ENCODE measurements around the gene PPP1R3D. TPM values are rescaled to one million over a fixed set of nuclear protein-coding genes. Genes with fewer than 3 reads are reported as not detected.
A peak's percentile ranks its signal among the peaks of the same experiment; 100 is the strongest.

PPP1R3D gene
- total RNA-seq, 1 donor from 2014 or later, result 5.5 TPM

- DNase-seq (ENCODE audit: low read depth), result no peak
- peak overlapping the region; percentile 66 for H3K4me3 ChIP-seq (ENCODE audit: low read depth, low read length)
- H3K27me3 ChIP-seq (ENCODE audit: control insufficient read depth, insufficient read depth, low read length), result no peaks in the 10 kb centered on the region
- TF ChIP-seq CTCF (IDR thresholded peaks at IDR 0.05; ENCODE audit: insufficient read depth, low read length, poor library complexity, severe bottlenecking), result no peak
- no peaks in the 10 kb centered on the region for H3K36me3 ChIP-seq (ENCODE audit: control insufficient read depth, insufficient read depth, low read length)
Measured at GRCh38 chr20:59939879-59940128, 301 bp downstream of the PPP1R3D start.

DNA sequence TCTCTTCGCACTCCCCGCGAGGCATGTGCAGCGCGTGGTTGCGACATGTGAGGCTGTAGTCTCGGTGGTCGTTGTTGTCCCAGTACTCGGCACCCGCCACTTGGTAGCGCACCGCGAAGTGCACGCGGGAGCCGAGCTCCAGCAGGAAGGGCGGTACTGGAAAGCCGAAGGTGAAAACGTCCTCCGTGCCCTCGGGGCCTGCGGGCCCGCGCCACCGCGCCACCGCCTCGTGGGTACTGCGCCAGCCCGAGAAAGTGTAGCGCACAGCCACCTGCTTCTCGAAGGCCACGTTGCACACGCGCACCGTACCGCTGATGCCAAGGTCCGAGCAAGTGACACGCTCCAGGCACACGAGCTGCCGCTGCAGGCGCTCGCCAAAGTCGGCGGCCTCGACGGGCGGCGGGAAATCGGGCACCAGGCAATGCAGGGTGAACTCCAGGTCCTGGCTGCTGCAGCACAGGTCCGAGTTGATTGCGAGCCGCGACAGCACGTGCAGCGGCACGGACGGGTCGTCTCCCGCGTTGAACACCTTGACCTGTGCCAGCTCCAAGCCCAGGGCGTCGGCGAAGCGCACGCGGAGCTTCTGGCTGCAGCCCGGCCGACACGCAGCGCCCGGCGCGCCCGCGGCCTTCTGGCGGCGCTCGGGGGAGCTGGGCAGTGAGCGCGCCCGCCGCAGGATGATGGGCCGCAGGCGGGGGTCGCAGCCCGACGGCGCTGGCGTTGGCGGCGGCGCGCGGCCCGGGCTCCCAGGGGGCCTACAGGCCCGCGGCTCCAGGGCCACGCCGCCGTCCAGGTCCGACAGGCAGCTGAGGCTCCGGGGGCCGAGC lies 840 bp downstream of the PPP1R3D start:
- Histone ChIP-seq H3K36me3 (ENCODE audit: control insufficient read depth, insufficient read depth, low read length) (no peaks in the 10 kb centered on the region), H3K4me3 (ENCODE audit: low read depth, low read length) (peak overlapping the region; percentile 66), H3K27me3 (ENCODE audit: control insufficient read depth, insufficient read depth, low read length) (no peaks in the 10 kb centered on the region)
- no peak for TF ChIP-seq CTCF (IDR thresholded peaks at IDR 0.05; ENCODE audit: insufficient read depth, low read length, poor library complexity, severe bottlenecking)
- no peak for DNase-seq (ENCODE audit: low read depth)

DNA sequence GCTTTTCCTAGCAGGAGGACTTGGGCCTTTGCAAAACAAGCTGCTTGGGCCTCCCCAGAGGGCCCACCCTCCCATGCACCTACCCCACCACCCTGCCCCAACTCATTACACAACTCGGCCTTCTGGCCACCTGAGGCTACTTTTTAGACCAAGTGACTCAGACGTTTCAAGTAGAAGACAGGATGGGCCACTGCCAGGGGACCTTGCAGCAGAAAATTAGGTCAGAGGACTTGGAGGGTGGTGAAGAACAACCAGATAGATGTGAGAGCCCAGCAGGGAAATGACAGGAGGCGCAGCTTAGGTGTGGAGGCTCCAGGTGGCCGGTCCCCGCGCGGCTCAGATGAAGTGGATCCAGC lies 1.4 kb downstream of the PPP1R3D start:
- Histone ChIP-seq H3K36me3 (ENCODE audit: control insufficient read depth, insufficient read depth, low read length) (no peaks in the 10 kb centered on the region), H3K27me3 (ENCODE audit: control insufficient read depth, insufficient read depth, low read length) (no peaks in the 10 kb centered on the region), H3K4me3 (ENCODE audit: low read depth, low read length) (no peak overlapping the region)
- no peak for TF ChIP-seq CTCF (IDR thresholded peaks at IDR 0.05; ENCODE audit: insufficient read depth, low read length, poor library complexity, severe bottlenecking)
- no peak for DNase-seq (ENCODE audit: low read depth)

DNA sequence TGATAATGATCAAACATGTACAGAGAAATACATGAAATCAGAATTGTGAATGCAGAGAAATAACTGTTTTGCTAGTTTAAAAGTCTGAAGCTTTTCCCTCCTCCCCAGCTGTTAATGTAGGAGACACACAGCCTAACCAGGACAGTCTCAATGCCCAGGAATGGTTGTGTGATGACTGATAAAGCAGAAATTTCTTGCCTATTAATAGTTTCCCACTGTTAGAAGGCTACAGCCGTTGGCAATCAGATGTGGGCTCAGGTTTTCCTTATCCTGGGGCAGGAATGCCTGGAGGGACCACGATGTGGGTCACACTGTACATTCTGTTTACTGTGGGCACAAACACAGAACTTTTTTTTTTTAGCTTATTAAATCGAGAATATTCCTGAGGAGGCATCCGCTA lies 1.9 kb downstream of the PPP1R3D start:
- no peaks in the 10 kb centered on the region for H3K27me3 ChIP-seq (ENCODE audit: control insufficient read depth, insufficient read depth, low read length)
- no peak for TF ChIP-seq CTCF (IDR thresholded peaks at IDR 0.05; ENCODE audit: insufficient read depth, low read length, poor library complexity, severe bottlenecking)
- no peak for DNase-seq (ENCODE audit: low read depth)
- H3K36me3 ChIP-seq (ENCODE audit: control insufficient read depth, insufficient read depth, low read length), result no peaks in the 10 kb centered on the region
- H3K4me3 ChIP-seq (ENCODE audit: low read depth, low read length), result no peak overlapping the region

DNA sequence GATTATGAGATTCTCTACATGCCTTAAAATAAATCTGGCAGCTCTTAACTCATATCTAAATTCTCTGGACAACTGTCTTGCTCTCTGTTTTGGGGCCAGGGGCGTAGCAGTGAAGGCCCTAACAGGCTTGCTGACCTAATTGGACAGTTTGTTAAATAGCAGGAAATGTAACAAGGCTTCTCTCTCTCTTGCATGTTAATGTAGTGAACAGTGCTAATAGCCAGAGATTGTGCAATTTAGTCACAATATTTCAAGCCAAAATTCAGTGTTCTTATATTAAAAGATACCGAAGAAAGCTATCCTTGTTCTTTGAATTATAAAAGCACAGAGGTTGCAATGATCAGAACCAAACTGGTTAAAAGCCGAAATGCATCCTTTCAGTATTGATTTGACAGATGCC lies 3.0 kb downstream of the PPP1R3D start:
- Histone ChIP-seq H3K27me3 (ENCODE audit: control insufficient read depth, insufficient read depth, low read length) (no peaks in the 10 kb centered on the region), H3K36me3 (ENCODE audit: control insufficient read depth, insufficient read depth, low read length) (no peaks in the 10 kb centered on the region), H3K4me3 (ENCODE audit: low read depth, low read length) (no peak overlapping the region)
- no peak for TF ChIP-seq CTCF (IDR thresholded peaks at IDR 0.05; ENCODE audit: insufficient read depth, low read length, poor library complexity, severe bottlenecking)
- DNase-seq (ENCODE audit: low read depth), result no peak

GRCh38 chr20:59936409-59936808 lies 3.7 kb downstream of the PPP1R3D start:
- no peak overlapping the region for H3K4me3 ChIP-seq (ENCODE audit: low read depth, low read length)
- no peak for DNase-seq (ENCODE audit: low read depth)
- TF ChIP-seq CTCF (IDR thresholded peaks at IDR 0.05; ENCODE audit: insufficient read depth, low read length, poor library complexity, severe bottlenecking), result no peak
- no peaks in the 10 kb centered on the region for H3K27me3 ChIP-seq (ENCODE audit: control insufficient read depth, insufficient read depth, low read length)
- H3K36me3 ChIP-seq (ENCODE audit: control insufficient read depth, insufficient read depth, low read length), result no peaks in the 10 kb centered on the region
